WERI-Rb-1 (cell line): ENCODE data around the gene SELENON.
A peak's percentile ranks its signal among the peaks of the same experiment; 100 is the strongest.

Experiments used
- DNase-seq: peaks from one replicate; pipeline ENCODE4 v3.0.0-alpha.2; 2020
- H3K27ac ChIP-seq: fragments of 250-450 bp; sonication (Bioruptor Pico); 2 replicates; pipeline ENCODE4 v1.5.1; 2020; ENCODE audit warnings: mild to moderate bottlenecking, moderate library complexity
- H3K27me3 ChIP-seq: fragments of 250-450 bp; sonication (Bioruptor Pico); 2 replicates; pipeline ENCODE4 v1.5.1; 2021; ENCODE audit warnings: mild to moderate bottlenecking, low read depth, moderate library complexity; ENCODE audit not compliant: insufficient read depth, severe bottlenecking
- H3K36me3 ChIP-seq: fragments of 250-450 bp; sonication (Bioruptor Pico); 2 replicates; pipeline ENCODE4 v1.5.1; 2020; ENCODE audit warnings: mild to moderate bottlenecking, moderate library complexity
- H3K4me3 ChIP-seq: 2 replicates; pipeline ENCODE4 v1.5.1; 2011; ENCODE audit warnings: low read depth, mild to moderate bottlenecking, control low read depth, low read length
- H3K9me3 ChIP-seq: fragments of 250-450 bp; sonication (Bioruptor Pico); 2 replicates; pipeline ENCODE4 v1.5.1; 2021; ENCODE audit warnings: mild to moderate bottlenecking, moderate library complexity; ENCODE audit not compliant: severe bottlenecking
- CTCF ChIP-seq: IDR thresholded peaks from 2 replicates; pipeline ENCODE4 v1.5.1; 2011; ENCODE audit warnings: low read depth, mild to moderate bottlenecking, control low read depth, inconsistent platforms, low read length

The SELENON gene

GRCh38 chr1:25807480-25808390 is 7.7 kb downstream of the SELENON start:
- Histone ChIP-seq H3K9me3 (no peaks in the 10 kb centered on the region), H3K27me3 (no peaks in the 10 kb centered on the region), H3K36me3 (peaks cover 21% of the 10 kb centered on the region), H3K27ac (no peak overlapping the region), H3K4me3 (no peak overlapping the region)
- no peak for TF ChIP-seq CTCF
- DNase-seq: no peak

GRCh38 chr1:25808481-25809244 is 8.7 kb downstream of the SELENON start:
- Histone ChIP-seq H3K27ac (no peak overlapping the region), H3K4me3 (no peak overlapping the region), H3K36me3 (peaks cover 21% of the 10 kb centered on the region), H3K27me3 (no peaks in the 10 kb centered on the region), H3K9me3 (no peaks in the 10 kb centered on the region)
- DNase-seq: no peak
- TF ChIP-seq CTCF: no peak

GRCh38 chr1:25809283-25809926 is 9.4 kb downstream of the SELENON start:
- no peak for TF ChIP-seq CTCF
- Histone ChIP-seq H3K36me3 (peaks cover 21% of the 10 kb centered on the region), H3K27me3 (no peaks in the 10 kb centered on the region), H3K9me3 (no peaks in the 10 kb centered on the region), H3K4me3 (no peak overlapping the region), H3K27ac (no peak overlapping the region)
- no peak for DNase-seq

GRCh38 chr1:25809929-25810328 is 9.9 kb downstream of the SELENON start:
- DNase-seq: no peak
- Histone ChIP-seq H3K36me3 (peaks cover 19% of the 10 kb centered on the region), H3K9me3 (no peaks in the 10 kb centered on the region), H3K27ac (no peak overlapping the region), H3K27me3 (no peaks in the 10 kb centered on the region), H3K4me3 (no peak overlapping the region)
- 0 out of 2 replicates have a peak, but pooled peaks have one; percentile 7 for TF ChIP-seq CTCF

- Histone ChIP-seq H3K9me3 (no peaks in the 10 kb centered on the region), H3K27me3 (no peaks in the 10 kb centered on the region), H3K27ac (no peak overlapping the region), H3K4me3 (no peak overlapping the region), H3K36me3 (peaks cover 19% of the 10 kb centered on the region)
- peak; percentile 82 for DNase-seq
- peak; percentile 95 for TF ChIP-seq CTCF
Observed at GRCh38 chr1:25810341-25811299, 10.6 kb downstream of the SELENON start.
